A172 (cell line): ENCODE results near the gene DMWD. TPM values are rescaled to one million over a fixed set of nuclear protein-coding genes. Genes with fewer than 3 reads are reported as not detected.

Experiments
- DNase-seq: peaks from one replicate; pipeline ENCODE4 v3.0.0-alpha.2; 2015; ENCODE audit warnings: low spot score
- total RNA-seq: library from RNA; depleted of rRNA; stranded (reverse); fragments of >200 nt; shearing (Covaris generic); gene quantifications from 2 replicates; pipeline ENCODE4 v1.2.3, GENCODE V29; 2014

The DMWD gene
- total RNA-seq, 1 experiment from 2014 or later = 27.0 TPM

GRCh38 chr19:45770192-45771101, 22.2 kb downstream of the DMWD start:
- DNase-seq = peak; percentile 93

GRCh38 chr19:45769821-45770191, 22.8 kb downstream of the DMWD start:
- peak; percentile 31 for DNase-seq

GRCh38 chr19:45768984-45769782, 23.5 kb downstream of the DMWD start, which contains the start of gene SIX5:
Gene SIX5, minus strand, starts transcription at chr19:45769252. Its CDS starts 408 bp downstream, at chr19:45768844.
- peak; percentile 86 for DNase-seq

GRCh38 chr19:45768655-45768983, 24.0 kb downstream of the DMWD start:
- DNase-seq = no peak

- DNase-seq = no peak
Measured at GRCh38 chr19:45767881-45768654, 24.6 kb downstream of the DMWD start.

GRCh38 chr19:45767410-45767880, 25.2 kb downstream of the DMWD start:
- DNase-seq = no peak

- DNase-seq = no peak
Measured at GRCh38 chr19:45766869-45767346, 25.7 kb downstream of the DMWD start.

GRCh38 chr19:45766296-45766868, 26.3 kb downstream of the DMWD start:
- no peak for DNase-seq

GRCh38 chr19:45765702-45766295, 26.8 kb downstream of the DMWD start:
- DNase-seq = no peak

- no peak for DNase-seq
Measured at GRCh38 chr19:45764945-45765701, 27.5 kb downstream of the DMWD start.

- DNase-seq = no peak
Measured at GRCh38 chr19:45764475-45764874, 28.2 kb downstream of the DMWD start.

GRCh38 chr19:45763691-45764294, 28.9 kb downstream of the DMWD start:
- DNase-seq = no peak

GRCh38 chr19:45762870-45763631, 29.6 kb downstream of the DMWD start:
- no peak for DNase-seq

GRCh38 chr19:45761714-45762113, 30.9 kb downstream of the DMWD start:
- no peak for DNase-seq

- no peak for DNase-seq
Measured at GRCh38 chr19:45758921-45759320, 33.7 kb downstream of the DMWD start.

GRCh38 chr19:45757695-45758094, 35.0 kb downstream of the DMWD start:
- no peak for DNase-seq

GRCh38 chr19:45754323-45754722, 38.3 kb downstream of the DMWD start:
- no peak for DNase-seq

GRCh38 chr19:45753548-45753947, 39.1 kb downstream of the DMWD start:
- DNase-seq = no peak

- DNase-seq = no peak
Measured at GRCh38 chr19:45752639-45753038, 40.0 kb downstream of the DMWD start.
